A549 (cell line): Measurements from ENCODE around the gene ADARB2. TPM values are rescaled to one million over a fixed set of nuclear protein-coding genes. Genes with fewer than 3 reads are reported as not detected.

Source experiments
- ATAC-seq, 2 experiments: fragments of 200-7000 bp in 1 of 2; fragments of >200 bp in 1 of 2; cut with Nextera tagmentation in 1 of 2; cut with Tn5 transposase in 1 of 2; 3 replicates each; pipeline versions ENCODE4 v1.8.0 to v1.9.1; 2018 to 2020; ENCODE audit warnings: mild to moderate bottlenecking in 1 of 2, moderate library complexity in 1 of 2
- CTCF ChIA-PET: fragments of 300-600 bp; sonication (Branson Sonifier 250); formaldehyde crosslinking; extraction: SDS; loops from one replicate; lab custom pipeline; 2021; ENCODE audit warnings: antibody characterized with exemption, inconsistent platforms; lab: Yijun Ruan, JAX
- POLR2A ChIA-PET: fragments of 350-600 bp; formaldehyde crosslinking; extraction: SDS; loops from one replicate; lab custom pipeline; 2021; ENCODE audit warnings: antibody characterized with exemption, inconsistent platforms; lab: Yijun Ruan, JAX
- DNase-seq, 2 experiments: peaks; one replicate each; pipeline versions ENCODE4 v3.0.0 to v3.0.0-alpha.2; 2011 to 2016; ENCODE audit warnings: low read depth in 1 of 2, low spot score in 1 of 2
- FAIRE-seq: peaks from 2 replicates; lab custom pipeline; 2011; peaks lifted over from hg19 to GRCh38; lab: Jason Lieb, UNC
- H3K27ac ChIP-seq, 2 experiments: fragments of >200 bp; sonication (Bioruptor Twin); formaldehyde crosslinking; 3 replicates each; pipeline ENCODE4 v1.5.1; 2016 to 2017
- H3K4me1 ChIP-seq: fragments of >200 bp; sonication (Bioruptor Twin); formaldehyde crosslinking; 3 replicates; pipeline ENCODE4 v1.6.1; 2016
- H3K4me2 ChIP-seq: fragments of >200 bp; sonication (Bioruptor Twin); formaldehyde crosslinking; 3 replicates; pipeline ENCODE4 v1.6.1; 2016
- H3K4me3 ChIP-seq: fragments of >200 bp; sonication (Bioruptor Twin); formaldehyde crosslinking; 3 replicates; pipeline ENCODE4 v1.5.1; 2016
- H3K9me3 ChIP-seq: fragments of >200 bp; sonication (Bioruptor Twin); formaldehyde crosslinking; 3 replicates; pipeline ENCODE4 v1.6.1; 2016
- CBX2 ChIP-seq: fragments of 200-600 bp; sonication (generic); IDR thresholded peaks from 2 replicates; pipeline ENCODE4 v1.6.1; 2016; ENCODE audit warnings: low read depth, mild to moderate bottlenecking, borderline replicate concordance
- CEBPB ChIP-seq, 2 experiments: fragments of >200 bp in 1 of 2; sonication (Bioruptor Twin) in 1 of 2; formaldehyde crosslinking in 1 of 2; IDR thresholded peaks; 2 replicates each; pipeline ENCODE4 v1.6.1; 2012 to 2016
- ESRRA ChIP-seq: fragments of 150-350 bp; IDR thresholded peaks from 2 replicates; pipeline ENCODE4 v1.6.1; 2014; ENCODE audit warnings: mild to moderate bottlenecking, low read length, borderline replicate concordance
- FOSL2 ChIP-seq, 2 experiments: fragments of 450-650 bp in 1 of 2; fragments of >200 bp in 1 of 2; sonication (Bioruptor Twin) in 1 of 2; formaldehyde crosslinking; IDR thresholded peaks; 2 replicates each; pipeline versions ENCODE4 v1.5.0 to v1.6.1; 2016 to 2020; ENCODE audit warnings: mild to moderate bottlenecking in 1 of 2, moderate library complexity in 1 of 2
- FOXS1 ChIP-seq: fragments of 250-450 bp; sonication (Bioruptor Pico); IDR thresholded peaks from 2 replicates; pipeline ENCODE4 v1.5.0; 2020; ENCODE audit warnings: mild to moderate bottlenecking, moderate library complexity
- HDAC2 ChIP-seq: fragments of 200-600 bp; sonication (generic); IDR thresholded peaks from 2 replicates; pipeline ENCODE4 v1.6.1; 2016
- HOXB5 ChIP-seq: fragments of 250-450 bp; sonication (Bioruptor Pico); IDR thresholded peaks from 2 replicates; pipeline ENCODE4 v1.5.0; 2020; ENCODE audit warnings: mild to moderate bottlenecking, moderate library complexity
- JUN ChIP-seq, 2 experiments: fragments of >200 bp; sonication (Bioruptor Twin); formaldehyde crosslinking; IDR thresholded peaks; 2 replicates in 1 of 2; 3 replicates in 1 of 2; pipeline ENCODE4 v1.6.1; 2016 to 2017
- JUNB ChIP-seq: fragments of >200 bp; sonication (Bioruptor Twin); formaldehyde crosslinking; IDR thresholded peaks from 2 replicates; pipeline ENCODE4 v1.6.1; 2016
- KDM5A ChIP-seq: fragments of 200-600 bp; sonication (generic); IDR thresholded peaks from 2 replicates; pipeline ENCODE4 v1.6.1; 2016; ENCODE audit warnings: antibody characterized with exemption, mild to moderate bottlenecking
- MAFK ChIP-seq: fragments of 450-650 bp; IDR thresholded peaks from 2 replicates; pipeline ENCODE4 v1.6.1; 2014; ENCODE audit not compliant: partially characterized antibody
- NFE2L2 ChIP-seq: fragments of 150-350 bp; conservative IDR thresholded peaks from 2 replicates; pipeline ENCODE4 v1.6.1; 2014; ENCODE audit warnings: low read length
- NPAS2 ChIP-seq: fragments of 250-450 bp; sonication (Bioruptor Pico); IDR thresholded peaks from 2 replicates; pipeline ENCODE4 v1.8.0; 2022; ENCODE audit warnings: mild to moderate bottlenecking, moderate library complexity, borderline replicate concordance
- NR3C1 ChIP-seq: fragments of >200 bp; sonication (Bioruptor Twin); formaldehyde crosslinking; IDR thresholded peaks from 3 replicates; pipeline ENCODE4 v1.6.1; 2017
- PHF8 ChIP-seq: fragments of 200-600 bp; sonication (generic); IDR thresholded peaks from 2 replicates; pipeline ENCODE4 v1.6.1; 2016; ENCODE audit warnings: low read depth, mild to moderate bottlenecking, antibody characterized with exemption, moderate library complexity, borderline replicate concordance
- RARB ChIP-seq: fragments of 250-450 bp; sonication (Bioruptor Pico); IDR thresholded peaks from 2 replicates; pipeline ENCODE4 v1.8.0; 2021; ENCODE audit warnings: mild to moderate bottlenecking, moderate library complexity
- RCOR1 ChIP-seq: fragments of 150-350 bp; IDR thresholded peaks from 2 replicates; pipeline ENCODE4 v1.6.1; 2014; ENCODE audit warnings: antibody characterized with exemption, low read length, low read depth
- SMC3 ChIP-seq: fragments of >200 bp; sonication (Bioruptor Twin); formaldehyde crosslinking; IDR thresholded peaks from 3 replicates; pipeline ENCODE4 v1.6.1; 2018; ENCODE audit warnings: inconsistent platforms
- SREBF2 ChIP-seq: fragments of 450-650 bp; IDR thresholded peaks from 2 replicates; pipeline ENCODE4 v1.6.1; 2014; ENCODE audit warnings: mild to moderate bottlenecking, moderate library complexity
- TP53 ChIP-seq: fragments of 250-450 bp; sonication (Bioruptor Pico); IDR thresholded peaks from 2 replicates; pipeline ENCODE4 v1.5.0; 2021; ENCODE audit warnings: mild to moderate bottlenecking, moderate library complexity
- ZC3H11A ChIP-seq: fragments of 450-650 bp; IDR thresholded peaks from 2 replicates; pipeline ENCODE4 v1.6.1; 2014; ENCODE audit warnings: antibody characterized with exemption, mild to moderate bottlenecking
- ZFP36 ChIP-seq: fragments of 450-650 bp; IDR thresholded peaks from 2 replicates; pipeline ENCODE4 v1.6.1; 2014; ENCODE audit warnings: borderline replicate concordance; ENCODE audit not compliant: partially characterized antibody
- ZSCAN20 ChIP-seq: fragments of 250-450 bp; sonication (Bioruptor Pico); IDR thresholded peaks from 2 replicates; pipeline ENCODE4 v1.8.0; 2022; ENCODE audit warnings: mild to moderate bottlenecking, moderate library complexity
- WGBS: methylation state at CpG from one replicate; pipeline ENCODE4 v1.1.6; 2017; ENCODE audit errors: missing lambda C conversion rate; 5-methylcytosine and 5-hydroxymethylcytosine counted together
- polyA plus RNA-seq, 4 experiments: library from polyadenylated mRNA; depleted of rRNA in 3 of 4; stranded (reverse); fragments of >200 nt; fragmentation: RNase III in 1 of 4; extraction: RNeasy Plus Mini Kit Qiagen cat#74134 plus additional on column Dnase treatment in 1 of 4; gene quantifications; 2 replicates in 3 of 4; 3 replicates in 1 of 4; pipeline ENCODE4 v1.2.3, GENCODE V29; 2011 to 2017
- TF ChIP-seq, protein P1 (sequence below): fragments of >200 bp; sonication (Bioruptor Twin); formaldehyde crosslinking; IDR thresholded peaks from 2 replicates; pipeline ENCODE4 v1.6.1; 2016
- TF ChIP-seq, protein P2 (sequence below): fragments of 200-600 bp; sonication (generic); IDR thresholded peaks from 2 replicates; pipeline ENCODE4 v1.6.1; 2016; ENCODE audit warnings: antibody characterized with exemption, mild to moderate bottlenecking, moderate library complexity
- TF ChIP-seq, protein P3 (sequence below): IDR thresholded peaks from 2 replicates; pipeline ENCODE4 v1.6.1; 2012

ADARB2 gene
- polyA plus RNA-seq, 2 of the 4 experiments (the other 2 are of a cell fraction), result not detected

DNA sequence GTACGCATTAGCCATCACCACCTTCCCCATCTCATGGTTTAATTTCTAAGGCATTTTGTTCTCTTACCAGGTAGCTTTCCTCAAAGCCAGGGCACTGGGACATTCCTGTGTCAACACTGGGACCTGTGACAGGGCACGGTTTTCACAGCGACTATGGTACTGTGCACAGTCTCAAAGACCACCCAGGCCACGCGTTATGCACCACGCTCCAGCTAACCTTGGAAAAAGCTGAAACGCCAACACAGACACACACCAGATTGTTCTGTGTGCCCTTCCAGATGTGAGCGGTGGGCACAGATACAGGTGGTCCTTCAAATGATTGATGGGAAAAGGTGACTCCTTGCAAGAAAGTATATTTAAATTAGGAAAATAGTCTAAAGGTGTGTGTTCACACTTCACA, 343.8 kb downstream of the ADARB2 start:
- no peak for DNase-seq
- no peaks in the 10 kb centered on the region for H3K9me3 ChIP-seq
- H3K27ac ChIP-seq, result no peak overlapping the region
- H3K4me2 ChIP-seq, result no peak overlapping the region
- no peak for ATAC-seq
- ChIA-PET POLR2A (no interaction called here), CTCF (interaction anchor here (2.2 to 2.4 kb wide), 2 partner anchors 25 to 27 kb away, joined by 5 to 7 read pairs; no protein-coding TSS in a partner anchor)
- H3K4me1 ChIP-seq, result no peaks in the 10 kb centered on the region
- no peak for FAIRE-seq
- H3K4me3 ChIP-seq, result no peak overlapping the region
- TF ChIP-seq PHF8, result no peak
- TF ChIP-seq CBX2, result no peak
- no peak for TF ChIP-seq KDM5A
- TF ChIP-seq NFE2L2, result no peak
- TF ChIP-seq, protein P1, sequence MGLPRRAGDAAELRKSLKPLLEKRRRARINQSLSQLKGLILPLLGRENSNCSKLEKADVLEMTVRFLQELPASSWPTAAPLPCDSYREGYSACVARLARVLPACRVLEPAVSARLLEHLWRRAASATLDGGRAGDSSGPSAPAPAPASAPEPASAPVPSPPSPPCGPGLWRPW, result no peak
- WGBS, result 65% methylated on average over 8 of the region's 8 CpGs

DNA sequence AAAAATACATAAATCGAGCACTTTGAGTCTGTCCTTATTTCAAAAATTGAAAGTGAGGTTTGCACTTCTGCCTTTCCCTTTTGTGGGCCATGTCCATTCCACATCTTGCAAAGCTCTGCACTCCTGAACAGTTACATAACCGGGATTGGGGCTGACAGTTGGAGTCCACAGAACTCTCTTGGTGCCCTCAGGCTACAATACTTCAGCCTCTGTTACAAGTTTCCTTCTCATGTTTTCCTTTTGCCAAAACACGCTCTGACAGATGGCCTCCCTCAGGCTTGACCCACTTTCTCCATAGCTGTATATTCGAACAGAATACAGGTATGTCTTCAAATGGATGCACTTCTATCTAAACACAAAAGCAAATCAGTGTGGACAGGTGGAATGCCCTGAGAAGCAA, 345.2 kb downstream of the ADARB2 start:
- no peak for DNase-seq
- H3K4me3 ChIP-seq, result no peak overlapping the region
- CTCF ChIA-PET, result interaction anchor here (2.2 to 2.4 kb wide), 2 partner anchors 23 to 28 kb away, joined by 5 to 7 read pairs; no protein-coding TSS in a partner anchor
- FAIRE-seq, result no peak
- no peak overlapping the region for H3K4me2 ChIP-seq
- H3K4me1 ChIP-seq, result no peaks in the 10 kb centered on the region
- WGBS, result 8% methylated on average over 4 of the region's 4 CpGs
- TF ChIP-seq, protein P2, sequence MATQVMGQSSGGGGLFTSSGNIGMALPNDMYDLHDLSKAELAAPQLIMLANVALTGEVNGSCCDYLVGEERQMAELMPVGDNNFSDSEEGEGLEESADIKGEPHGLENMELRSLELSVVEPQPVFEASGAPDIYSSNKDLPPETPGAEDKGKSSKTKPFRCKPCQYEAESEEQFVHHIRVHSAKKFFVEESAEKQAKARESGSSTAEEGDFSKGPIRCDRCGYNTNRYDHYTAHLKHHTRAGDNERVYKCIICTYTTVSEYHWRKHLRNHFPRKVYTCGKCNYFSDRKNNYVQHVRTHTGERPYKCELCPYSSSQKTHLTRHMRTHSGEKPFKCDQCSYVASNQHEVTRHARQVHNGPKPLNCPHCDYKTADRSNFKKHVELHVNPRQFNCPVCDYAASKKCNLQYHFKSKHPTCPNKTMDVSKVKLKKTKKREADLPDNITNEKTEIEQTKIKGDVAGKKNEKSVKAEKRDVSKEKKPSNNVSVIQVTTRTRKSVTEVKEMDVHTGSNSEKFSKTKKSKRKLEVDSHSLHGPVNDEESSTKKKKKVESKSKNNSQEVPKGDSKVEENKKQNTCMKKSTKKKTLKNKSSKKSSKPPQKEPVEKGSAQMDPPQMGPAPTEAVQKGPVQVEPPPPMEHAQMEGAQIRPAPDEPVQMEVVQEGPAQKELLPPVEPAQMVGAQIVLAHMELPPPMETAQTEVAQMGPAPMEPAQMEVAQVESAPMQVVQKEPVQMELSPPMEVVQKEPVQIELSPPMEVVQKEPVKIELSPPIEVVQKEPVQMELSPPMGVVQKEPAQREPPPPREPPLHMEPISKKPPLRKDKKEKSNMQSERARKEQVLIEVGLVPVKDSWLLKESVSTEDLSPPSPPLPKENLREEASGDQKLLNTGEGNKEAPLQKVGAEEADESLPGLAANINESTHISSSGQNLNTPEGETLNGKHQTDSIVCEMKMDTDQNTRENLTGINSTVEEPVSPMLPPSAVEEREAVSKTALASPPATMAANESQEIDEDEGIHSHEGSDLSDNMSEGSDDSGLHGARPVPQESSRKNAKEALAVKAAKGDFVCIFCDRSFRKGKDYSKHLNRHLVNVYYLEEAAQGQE, result no peak
- no peak for TF ChIP-seq HDAC2
- TF ChIP-seq FOXS1, result no peak
- no peak for TF ChIP-seq MAFK
- TF ChIP-seq NPAS2 (CRISPR knock-in tag), result no peak
- TF ChIP-seq ESRRA, result no peak
- no peak for TF ChIP-seq SREBF2
- TF ChIP-seq NR3C1, result no peak
- TF ChIP-seq ZFP36, result no peak
- no peak for TF ChIP-seq PHF8
- no peak for TF ChIP-seq SMC3
- no peak for TF ChIP-seq JUN (IDR thresholded peaks at IDR 0.05)
- TF ChIP-seq TP53 (CRISPR knock-in tag), result no peak
- TF ChIP-seq CEBPB (IDR thresholded peaks at IDR 0.05), result no peak
- TF ChIP-seq NFE2L2, result no peak
- TF ChIP-seq RARB (CRISPR knock-in tag), result no peak
- no peak for TF ChIP-seq JUNB
- ATAC-seq, result no peak
- POLR2A ChIA-PET, result no interaction called here
- no peaks in the 10 kb centered on the region for H3K9me3 ChIP-seq
- H3K27ac ChIP-seq, result no peak overlapping the region

DNA sequence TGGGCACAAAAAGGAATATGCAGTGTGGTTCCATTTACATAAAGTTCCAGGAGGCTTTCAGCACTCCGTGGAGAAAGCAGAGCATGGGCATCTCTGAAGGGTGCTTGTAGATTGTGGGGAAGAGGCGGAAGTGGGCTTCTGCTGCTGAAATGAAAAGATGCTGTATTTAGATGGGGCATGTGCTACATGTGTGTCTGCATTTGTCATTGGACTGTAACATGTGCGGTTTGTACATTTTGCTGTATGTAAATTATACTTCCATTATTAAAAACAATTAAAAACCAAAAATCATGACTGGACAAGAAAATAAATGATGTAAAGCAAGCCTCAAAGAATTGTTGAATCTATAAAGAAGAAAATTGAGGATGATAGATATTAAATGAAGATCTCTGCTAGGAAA, 347.1 kb downstream of the ADARB2 start:
- ATAC-seq (no peak), DNase-seq (no peak), FAIRE-seq (no peak)
- Histone ChIP-seq H3K4me3 (no peak overlapping the region), H3K4me1 (no peaks in the 10 kb centered on the region), H3K9me3 (peaks cover 5% of the 10 kb centered on the region; the same call in 1 of the 3 replicates), H3K4me2 (no peak overlapping the region), H3K27ac (no peak overlapping the region)
- POLR2A ChIA-PET, result no interaction called here
- CTCF ChIA-PET, result interaction anchor here (1.6 kb wide), 1 partner anchor 22 kb away, joined by 3 read pairs; no protein-coding TSS in a partner anchor
- WGBS, result 42% methylated on average over 3 of the region's 3 CpGs
- TF ChIP-seq FOSL2 (IDR thresholded peaks at IDR 0.05), result no peak
- no peak for TF ChIP-seq FOSL2 (CRISPR knock-in tag; IDR thresholded peaks at IDR 0.05)
- TF ChIP-seq, protein P1, result no peak
- TF ChIP-seq, protein P3, sequence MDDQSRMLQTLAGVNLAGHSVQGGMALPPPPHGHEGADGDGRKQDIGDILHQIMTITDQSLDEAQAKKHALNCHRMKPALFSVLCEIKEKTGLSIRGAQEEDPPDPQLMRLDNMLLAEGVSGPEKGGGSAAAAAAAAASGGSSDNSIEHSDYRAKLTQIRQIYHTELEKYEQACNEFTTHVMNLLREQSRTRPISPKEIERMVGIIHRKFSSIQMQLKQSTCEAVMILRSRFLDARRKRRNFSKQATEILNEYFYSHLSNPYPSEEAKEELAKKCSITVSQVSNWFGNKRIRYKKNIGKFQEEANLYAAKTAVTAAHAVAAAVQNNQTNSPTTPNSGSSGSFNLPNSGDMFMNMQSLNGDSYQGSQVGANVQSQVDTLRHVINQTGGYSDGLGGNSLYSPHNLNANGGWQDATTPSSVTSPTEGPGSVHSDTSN, result no peak
- TF ChIP-seq NFE2L2, result no peak
- no peak for TF ChIP-seq ZC3H11A
- no peak for TF ChIP-seq NPAS2 (CRISPR knock-in tag)
- no peak for TF ChIP-seq RCOR1
- no peak for TF ChIP-seq HOXB5 (CRISPR knock-in tag)
- no peak for TF ChIP-seq ZSCAN20 (CRISPR knock-in tag)
- TF ChIP-seq, all 56 proteins: peak for 0
